GM21619 (cell line): ENCODE measurements around the gene SNAI1.

ENCODE experiments used
- ATAC-seq: cut with Tn5 transposase; IDR thresholded peaks from one replicate; pipeline ENCODE4 v1.9.1; 2021; ENCODE audit not compliant: unreplicated experiment

SNAI1 gene

DNA sequence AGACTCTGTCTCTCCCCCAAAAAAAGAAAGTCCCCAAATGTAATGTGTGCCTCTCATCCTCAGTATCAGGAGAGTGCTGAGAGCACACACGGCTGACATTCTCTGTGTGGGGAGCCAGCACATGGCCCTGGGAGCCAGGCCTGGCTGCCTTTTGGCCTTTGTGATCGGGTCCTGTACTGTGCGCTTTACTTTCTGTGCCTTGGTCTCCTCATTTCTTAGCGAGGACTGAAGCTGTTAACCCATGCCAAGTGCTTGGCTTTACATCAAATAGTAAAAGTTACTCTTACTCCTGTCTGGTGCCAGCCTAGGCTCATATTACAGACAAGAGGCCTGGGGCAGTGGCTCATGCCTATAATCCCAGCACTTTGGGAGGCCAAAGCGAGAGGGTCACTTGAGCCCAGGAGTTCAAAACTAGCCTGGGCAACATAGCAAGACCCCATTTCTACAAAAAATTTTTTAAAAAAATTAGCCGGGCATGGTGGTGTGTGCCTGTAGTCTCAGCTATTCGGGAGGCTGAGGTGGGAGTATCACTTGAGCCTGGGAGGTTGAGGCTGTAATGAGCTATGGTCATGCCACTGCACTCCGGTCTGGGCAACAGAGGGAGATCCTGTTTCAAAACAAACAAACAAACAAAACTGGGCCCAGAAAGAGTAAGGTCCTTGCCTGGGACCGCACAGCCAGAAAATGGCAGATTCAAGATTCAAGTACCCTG lies 50.3 kb downstream of the SNAI1 start:
- no peak for ATAC-seq

DNA sequence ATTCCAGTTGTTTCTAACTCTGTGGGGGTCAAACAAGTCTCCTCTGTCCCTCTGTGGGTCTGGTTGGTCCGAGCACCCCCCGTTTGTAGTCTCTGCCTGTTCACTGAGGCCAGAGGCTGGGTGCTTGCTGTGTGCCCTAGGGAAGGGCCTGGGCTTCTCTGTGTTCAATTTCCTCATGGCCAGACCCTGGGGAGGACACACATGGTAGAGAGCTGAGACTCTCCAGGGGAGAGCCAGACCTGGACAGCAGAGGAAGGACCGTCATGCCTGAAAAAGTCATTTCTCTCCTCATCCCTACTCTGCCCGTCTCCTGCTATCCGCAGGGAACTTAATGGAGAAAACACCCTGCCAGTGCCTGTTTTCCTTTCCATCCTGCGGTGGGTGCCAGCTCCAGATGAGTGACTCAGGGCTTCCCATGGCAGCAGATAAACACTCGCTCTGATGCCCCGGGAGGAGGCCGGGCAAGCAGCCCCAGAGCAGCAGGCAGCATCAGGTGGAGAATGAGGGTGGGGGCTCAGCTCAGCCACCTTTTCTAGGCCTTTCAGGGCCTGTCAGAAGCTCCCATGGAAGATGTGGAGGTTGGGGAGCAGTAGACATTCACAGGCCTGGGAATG lies 51.9 kb downstream of the SNAI1 start:
- ATAC-seq = no peak

DNA sequence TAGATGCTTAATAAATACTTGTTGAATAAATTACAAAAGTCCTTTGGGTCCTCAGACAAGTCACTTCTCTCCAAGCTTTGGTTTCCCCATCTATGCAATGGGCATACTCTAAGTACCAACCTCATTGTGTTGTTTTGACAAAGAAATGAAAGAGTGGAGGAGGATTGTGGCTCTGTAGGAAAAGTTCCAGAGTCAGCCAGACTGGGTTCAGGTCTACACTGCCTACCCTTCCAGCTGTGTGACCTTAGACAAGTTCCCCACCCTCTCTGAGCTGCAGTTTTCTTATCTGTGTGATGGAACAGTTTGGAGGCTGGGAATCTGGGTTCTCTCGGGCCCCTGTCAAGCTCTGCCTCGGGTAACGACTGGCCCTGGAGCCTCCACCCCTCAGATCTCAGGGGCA lies 53.9 kb downstream of the SNAI1 start:
- no peak for ATAC-seq

DNA sequence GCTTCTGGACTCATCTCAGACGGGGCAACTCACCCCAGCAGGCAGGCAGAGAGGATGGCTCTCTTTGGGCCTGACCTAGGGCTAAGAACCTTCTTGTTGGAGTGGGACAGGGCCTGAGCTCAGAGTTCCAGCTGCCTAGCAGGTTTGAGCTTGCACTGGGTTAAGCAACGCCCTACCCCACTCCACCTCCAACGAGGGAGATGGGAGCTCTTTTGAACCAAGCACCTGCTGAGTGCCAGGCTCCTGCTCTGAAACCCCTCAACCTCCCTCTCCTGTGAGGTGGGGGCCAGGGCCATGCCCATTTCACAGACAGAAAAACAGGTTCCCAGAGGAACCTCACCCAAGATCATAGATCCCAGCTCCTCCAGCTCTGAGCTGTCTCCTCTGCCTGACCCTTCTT lies 54.3 kb downstream of the SNAI1 start:
- no peak for ATAC-seq

DNA sequence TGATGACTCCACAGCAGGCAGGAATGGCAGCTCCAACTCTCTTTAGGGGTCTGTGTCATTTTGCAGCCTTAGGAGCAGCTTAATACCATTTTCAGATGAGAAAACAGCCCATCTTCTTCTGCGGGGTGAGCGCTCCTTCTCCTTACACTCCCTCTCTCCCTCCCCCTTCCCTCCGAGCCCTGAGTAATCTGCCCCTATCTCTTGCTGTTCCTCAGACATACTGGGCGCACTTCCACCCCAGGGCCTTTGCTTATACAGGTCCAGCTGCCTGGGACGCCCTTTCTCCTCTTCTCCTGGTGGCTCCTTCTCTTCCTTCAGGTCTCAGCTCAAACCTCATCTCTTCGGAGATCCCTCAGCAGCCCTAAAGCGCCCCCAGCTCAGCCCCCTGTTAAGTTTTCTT lies 54.8 kb downstream of the SNAI1 start:
- no peak for ATAC-seq

DNA sequence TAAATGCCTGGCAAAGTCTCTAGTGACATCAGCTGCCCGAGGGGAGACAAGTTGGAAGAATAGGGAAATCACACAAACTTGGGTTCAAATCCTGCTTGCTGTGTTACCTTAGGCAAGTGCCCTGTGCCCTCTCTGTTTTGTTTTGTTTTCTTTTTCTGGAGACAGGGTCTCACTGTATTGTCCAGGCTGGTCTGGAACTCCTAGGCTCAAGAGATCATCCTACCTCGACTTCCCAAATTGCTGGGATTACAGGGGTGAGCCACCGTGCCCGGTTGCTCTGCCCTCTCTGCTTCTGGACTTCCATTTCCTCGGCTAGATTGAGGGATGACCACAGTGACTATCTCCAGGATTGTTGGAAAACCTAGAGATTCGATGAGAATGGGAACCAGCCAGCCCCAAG lies 55.4 kb downstream of the SNAI1 start:
- ATAC-seq = no peak
